ENCODE results near the gene P2RY12. TPM values are rescaled to one million over a fixed set of nuclear protein-coding genes. Genes with fewer than 3 reads are reported as not detected.

P2RY12 gene
- total and polyA plus RNA-seq, 5 donors from 2014 or later = 1.9 TPM; not detected in 4

GRCh38 chr3:151403246-151403645, 18.7 kb upstream of the P2RY12 start:
- H3K9me3 ChIP-seq (ENCODE audit: control insufficient read depth in 2 of 2, low read length in 2 of 2) = no peaks in the 10 kb centered on the region
- DNase-seq (no peak), ATAC-seq (ENCODE audit: low read depth in 2 of 2) (no peak)
- H3K27ac Mint-ChIP-seq = no peak overlapping the region
- H3K4me1 ChIP-seq (ENCODE audit: control insufficient read depth, insufficient read depth, low read length, poor library complexity, severe bottlenecking) = no peaks in the 10 kb centered on the region
- no peak overlapping the region for H3K27ac ChIP-seq (ENCODE audit: insufficient read depth, low read length, poor library complexity, severe bottlenecking)
- H3K4me3 Mint-ChIP-seq = no peak overlapping the region
- no peaks in the 10 kb centered on the region for H3K4me1 Mint-ChIP-seq
- H3K9me3 Mint-ChIP-seq = no peaks in the 10 kb centered on the region
- H3K36me3 ChIP-seq (ENCODE audit: control insufficient read depth, insufficient read depth, low read length) = no peaks in the 10 kb centered on the region
- no peaks in the 10 kb centered on the region for H3K27me3 Mint-ChIP-seq
- no peaks in the 10 kb centered on the region for H3K36me3 Mint-ChIP-seq
- no peak overlapping the region for H3K4me3 ChIP-seq (ENCODE audit: low read depth, low read length)
- no peaks in the 10 kb centered on the region for H3K27me3 ChIP-seq (ENCODE audit: control insufficient read depth, insufficient read depth, low read length)

DNA sequence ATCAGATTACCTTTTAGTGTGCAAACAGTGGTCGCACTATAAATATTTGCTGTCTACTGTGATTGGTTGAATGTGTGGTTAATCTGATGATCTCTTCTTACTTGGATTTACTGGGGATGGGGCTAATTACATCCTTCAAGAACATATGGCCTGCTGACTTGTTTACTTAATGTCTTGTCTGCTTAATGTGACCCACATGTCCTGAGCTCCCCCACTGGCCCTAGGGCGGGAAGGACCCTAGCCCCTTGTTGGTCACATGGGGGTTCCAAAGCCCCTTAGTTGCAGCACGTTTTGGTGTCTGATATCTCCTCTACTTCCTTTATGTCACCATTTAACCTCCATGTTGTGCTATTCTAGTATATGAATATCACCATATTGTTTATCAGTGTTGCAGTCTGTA, 17.8 kb upstream of the P2RY12 start:
- H3K9me3 Mint-ChIP-seq = no peaks in the 10 kb centered on the region
- no peaks in the 10 kb centered on the region for H3K27me3 Mint-ChIP-seq
- H3K36me3 Mint-ChIP-seq = no peaks in the 10 kb centered on the region
- H3K36me3 ChIP-seq (ENCODE audit: control insufficient read depth, insufficient read depth, low read length) = no peaks in the 10 kb centered on the region
- no peaks in the 10 kb centered on the region for H3K9me3 ChIP-seq (ENCODE audit: control insufficient read depth in 2 of 2, low read length in 2 of 2)
- H3K4me1 Mint-ChIP-seq = no peaks in the 10 kb centered on the region
- H3K27me3 ChIP-seq (ENCODE audit: control insufficient read depth, insufficient read depth, low read length) = no peaks in the 10 kb centered on the region
- no peak overlapping the region for H3K27ac ChIP-seq (ENCODE audit: insufficient read depth, low read length, poor library complexity, severe bottlenecking)
- no peak for DNase-seq
- H3K4me3 ChIP-seq (ENCODE audit: low read depth, low read length) = no peak overlapping the region
- ATAC-seq (ENCODE audit: low read depth in 2 of 2) = no peak
- no peak overlapping the region for H3K4me3 Mint-ChIP-seq
- no peak overlapping the region for H3K27ac Mint-ChIP-seq
- H3K4me1 ChIP-seq (ENCODE audit: control insufficient read depth, insufficient read depth, low read length, poor library complexity, severe bottlenecking) = no peaks in the 10 kb centered on the region

DNA sequence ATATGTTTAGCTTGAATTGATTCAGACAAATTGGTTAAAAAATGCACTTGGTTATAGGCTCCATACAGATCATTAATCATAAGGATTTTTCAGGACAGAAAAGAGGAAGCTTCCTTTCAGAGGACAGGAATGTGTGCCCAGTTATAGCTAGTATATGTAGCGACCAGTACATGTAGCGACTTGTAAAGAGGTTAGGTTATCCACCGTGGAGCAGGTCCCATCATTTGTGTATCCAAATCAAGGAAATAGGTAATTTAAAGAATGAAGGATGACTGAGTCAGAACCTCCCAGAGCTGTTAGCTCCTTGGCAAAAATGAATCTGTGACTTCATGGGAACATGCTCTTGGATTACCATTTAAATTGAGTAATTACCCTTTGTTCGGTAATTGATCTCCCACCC, 15.8 kb upstream of the P2RY12 start:
- Mint-ChIP-seq H3K4me1 (no peaks in the 10 kb centered on the region), H3K27ac (no peak overlapping the region), H3K4me3 (no peak overlapping the region), H3K27me3 (no peaks in the 10 kb centered on the region), H3K9me3 (peaks cover 0 to 2% (median 0%) of the 10 kb centered on the region in 7 donors), H3K36me3 (no peaks in the 10 kb centered on the region)
- no peaks in the 10 kb centered on the region for H3K36me3 ChIP-seq (ENCODE audit: control insufficient read depth, insufficient read depth, low read length)
- no peak overlapping the region for H3K27ac ChIP-seq (ENCODE audit: insufficient read depth, low read length, poor library complexity, severe bottlenecking)
- H3K27me3 ChIP-seq (ENCODE audit: control insufficient read depth, insufficient read depth, low read length) = no peaks in the 10 kb centered on the region
- ATAC-seq (ENCODE audit: low read depth in 2 of 2) (no peak), DNase-seq (no peak)
- no peaks in the 10 kb centered on the region for H3K9me3 ChIP-seq (ENCODE audit: control insufficient read depth in 2 of 2, low read length in 2 of 2)
- H3K4me3 ChIP-seq (ENCODE audit: low read depth, low read length) = no peak overlapping the region
- no peaks in the 10 kb centered on the region for H3K4me1 ChIP-seq (ENCODE audit: control insufficient read depth, insufficient read depth, low read length, poor library complexity, severe bottlenecking)

DNA sequence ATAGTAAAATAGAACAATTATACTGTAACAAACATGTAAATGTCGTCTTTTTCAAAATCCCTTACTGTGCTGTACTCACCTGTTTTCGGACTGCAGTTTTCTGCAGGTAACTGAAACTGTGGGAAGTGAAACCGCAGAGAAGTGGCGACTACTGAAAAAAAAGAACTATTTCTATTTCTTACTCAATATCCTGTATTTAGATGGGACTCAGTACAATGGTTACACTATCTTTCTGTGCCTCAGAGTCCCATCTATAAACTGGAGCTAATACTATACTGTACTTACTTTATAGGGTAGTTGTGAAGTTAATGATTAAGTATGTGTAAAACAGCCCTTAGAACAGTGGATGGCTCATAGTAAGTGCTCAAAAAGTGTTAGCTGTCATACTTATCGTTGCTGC, 14.3 kb upstream of the P2RY12 start:
- Mint-ChIP-seq H3K4me3 (no peak overlapping the region), H3K27me3 (no peaks in the 10 kb centered on the region), H3K36me3 (no peaks in the 10 kb centered on the region), H3K27ac (no peak overlapping the region), H3K9me3 (peaks cover 0 to 2% (median 0%) of the 10 kb centered on the region in 7 donors), H3K4me1 (no peaks in the 10 kb centered on the region)
- H3K27ac ChIP-seq (ENCODE audit: insufficient read depth, low read length, poor library complexity, severe bottlenecking) = no peak overlapping the region
- no peaks in the 10 kb centered on the region for H3K36me3 ChIP-seq (ENCODE audit: control insufficient read depth, insufficient read depth, low read length)
- no peak overlapping the region for H3K4me3 ChIP-seq (ENCODE audit: low read depth, low read length)
- no peak for DNase-seq
- no peaks in the 10 kb centered on the region for H3K4me1 ChIP-seq (ENCODE audit: control insufficient read depth, insufficient read depth, low read length, poor library complexity, severe bottlenecking)
- H3K27me3 ChIP-seq (ENCODE audit: control insufficient read depth, insufficient read depth, low read length) = peaks cover 4% of the 10 kb centered on the region
- ATAC-seq (ENCODE audit: low read depth in 2 of 2) = no peak
- no peaks in the 10 kb centered on the region for H3K9me3 ChIP-seq (ENCODE audit: control insufficient read depth in 2 of 2, low read length in 2 of 2)

DNA sequence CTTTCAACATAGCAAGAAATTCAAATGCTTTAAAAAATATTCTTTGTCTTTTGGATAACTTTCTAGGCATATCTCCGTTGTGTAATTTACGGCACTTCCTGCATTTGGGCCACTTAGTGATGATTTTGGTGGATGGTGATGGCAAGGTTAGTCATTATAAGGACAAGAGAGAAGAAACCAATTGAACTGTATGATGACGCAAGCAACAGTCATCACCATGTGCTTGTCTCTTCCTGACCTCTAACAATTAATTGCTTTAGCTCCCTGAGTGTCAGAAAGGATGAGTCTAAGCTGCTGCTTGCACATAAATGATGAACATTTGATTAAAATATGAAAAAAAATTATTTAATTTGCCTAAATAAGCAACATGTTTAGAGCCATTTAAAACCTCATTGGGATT, 11.3 kb upstream of the P2RY12 start:
- no peaks in the 10 kb centered on the region for H3K4me1 ChIP-seq (ENCODE audit: control insufficient read depth, insufficient read depth, low read length, poor library complexity, severe bottlenecking)
- Mint-ChIP-seq H3K4me1 (no peaks in the 10 kb centered on the region), H3K36me3 (no peaks in the 10 kb centered on the region), H3K27ac (no peak overlapping the region), H3K4me3 (no peak overlapping the region), H3K9me3 (peaks cover 0 to 2% (median 0%) of the 10 kb centered on the region in 7 donors), H3K27me3 (peaks cover 5% of the 10 kb centered on the region)
- H3K27ac ChIP-seq (ENCODE audit: insufficient read depth, low read length, poor library complexity, severe bottlenecking) = no peak overlapping the region
- no peaks in the 10 kb centered on the region for H3K36me3 ChIP-seq (ENCODE audit: control insufficient read depth, insufficient read depth, low read length)
- ATAC-seq (ENCODE audit: low read depth in 2 of 2) (no peak), DNase-seq (no peak)
- peaks cover 4% of the 10 kb centered on the region for H3K27me3 ChIP-seq (ENCODE audit: control insufficient read depth, insufficient read depth, low read length)
- no peaks in the 10 kb centered on the region for H3K9me3 ChIP-seq (ENCODE audit: control insufficient read depth in 2 of 2, low read length in 2 of 2)
- H3K4me3 ChIP-seq (ENCODE audit: low read depth, low read length) = no peak overlapping the region

DNA sequence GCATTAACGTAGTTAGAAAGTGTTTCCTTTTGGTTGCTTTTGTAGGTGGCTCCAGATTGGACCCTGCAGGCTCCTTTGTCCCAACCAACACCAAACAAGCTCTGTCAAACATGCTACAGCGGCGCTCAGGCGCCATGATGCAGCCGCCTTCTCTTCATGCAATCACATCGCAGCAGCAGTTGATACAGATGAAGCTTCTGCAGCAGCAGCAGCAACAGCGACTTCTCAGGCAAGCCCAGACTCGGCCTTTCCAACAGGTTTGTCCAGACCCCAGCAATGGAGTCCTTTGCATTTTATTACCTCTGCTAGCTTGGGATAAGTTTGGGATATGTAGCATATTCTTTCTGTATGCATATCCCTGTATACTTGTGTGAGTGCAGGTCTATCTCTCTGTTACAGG, 10.1 kb upstream of the P2RY12 start:
- H3K4me3 Mint-ChIP-seq = no peak overlapping the region
- peaks cover 4% of the 10 kb centered on the region for H3K27me3 ChIP-seq (ENCODE audit: control insufficient read depth, insufficient read depth, low read length)
- H3K27ac Mint-ChIP-seq = no peak overlapping the region
- ATAC-seq (ENCODE audit: low read depth in 2 of 2) = no peak
- no peak overlapping the region for H3K4me3 ChIP-seq (ENCODE audit: low read depth, low read length)
- H3K9me3 ChIP-seq (ENCODE audit: control insufficient read depth in 2 of 2, low read length in 2 of 2) = no peaks in the 10 kb centered on the region
- peaks cover 0 to 2% (median 0%) of the 10 kb centered on the region in 7 donors for H3K9me3 Mint-ChIP-seq
- H3K36me3 Mint-ChIP-seq = no peaks in the 10 kb centered on the region
- H3K36me3 ChIP-seq (ENCODE audit: control insufficient read depth, insufficient read depth, low read length) = no peaks in the 10 kb centered on the region
- no peak for DNase-seq
- no peaks in the 10 kb centered on the region for H3K4me1 ChIP-seq (ENCODE audit: control insufficient read depth, insufficient read depth, low read length, poor library complexity, severe bottlenecking)
- H3K27me3 Mint-ChIP-seq = peaks cover 5% of the 10 kb centered on the region
- no peak overlapping the region for H3K27ac ChIP-seq (ENCODE audit: insufficient read depth, low read length, poor library complexity, severe bottlenecking)
- H3K4me1 Mint-ChIP-seq = no peaks in the 10 kb centered on the region

- Mint-ChIP-seq H3K4me3 (no peak overlapping the region), H3K36me3 (no peaks in the 10 kb centered on the region), H3K4me1 (no peaks in the 10 kb centered on the region), H3K27ac (no peak overlapping the region), H3K27me3 (peaks cover 9% of the 10 kb centered on the region), H3K9me3 (peaks cover 0 to 4% (median 0%) of the 10 kb centered on the region in 7 donors)
- DNase-seq (no peak), ATAC-seq (ENCODE audit: low read depth in 2 of 2) (no peak)
- peaks cover 4% of the 10 kb centered on the region for H3K27me3 ChIP-seq (ENCODE audit: control insufficient read depth, insufficient read depth, low read length)
- no peak overlapping the region for H3K4me3 ChIP-seq (ENCODE audit: low read depth, low read length)
- H3K4me1 ChIP-seq (ENCODE audit: control insufficient read depth, insufficient read depth, low read length, poor library complexity, severe bottlenecking) = no peaks in the 10 kb centered on the region
- no peaks in the 10 kb centered on the region for H3K36me3 ChIP-seq (ENCODE audit: control insufficient read depth, insufficient read depth, low read length)
- no peaks in the 10 kb centered on the region for H3K9me3 ChIP-seq (ENCODE audit: control insufficient read depth in 2 of 2, low read length in 2 of 2)
- no peak overlapping the region for H3K27ac ChIP-seq (ENCODE audit: insufficient read depth, low read length, poor library complexity, severe bottlenecking)
Observed at GRCh38 chr3:151393941-151394340, 9.4 kb upstream of the P2RY12 start.

DNA sequence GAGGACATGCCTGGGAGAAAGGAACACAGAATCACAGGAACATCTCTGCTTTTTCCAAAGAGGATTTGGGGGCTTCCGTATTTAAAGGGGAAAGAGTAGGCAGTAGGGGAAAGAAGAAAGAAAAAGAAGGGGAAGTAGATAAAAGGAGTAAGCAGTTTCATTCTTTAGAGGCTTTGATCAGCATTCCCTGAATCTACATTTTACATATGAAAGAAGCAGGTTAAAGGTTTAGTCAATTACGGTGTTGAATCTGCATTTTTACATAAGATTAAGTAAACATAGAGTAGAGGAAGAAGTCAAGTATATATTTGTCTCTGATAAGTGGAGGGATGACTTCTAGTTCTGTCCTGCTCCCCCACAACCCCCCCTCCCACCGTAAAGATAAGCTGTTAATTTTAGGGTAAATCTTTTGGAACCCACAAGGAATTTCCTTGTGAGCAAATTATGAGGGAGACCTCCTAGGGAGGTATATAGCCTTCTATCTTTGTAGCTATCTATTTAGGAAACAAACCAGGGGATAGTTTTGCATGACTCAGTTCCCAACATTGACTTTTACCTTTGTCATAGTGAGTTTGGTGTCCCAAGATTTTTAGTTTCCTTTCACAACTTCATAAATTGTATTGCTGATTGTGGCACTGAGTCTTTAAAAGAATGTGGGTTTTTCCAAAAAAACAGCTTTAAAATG, 8.7 kb upstream of the P2RY12 start:
- Histone ChIP-seq H3K4me3 (ENCODE audit: low read depth, low read length) (no peak overlapping the region), H3K9me3 (ENCODE audit: control insufficient read depth in 2 of 2, low read length in 2 of 2) (no peaks in the 10 kb centered on the region), H3K4me1 (ENCODE audit: control insufficient read depth, insufficient read depth, low read length, poor library complexity, severe bottlenecking) (no peaks in the 10 kb centered on the region), H3K27ac (ENCODE audit: insufficient read depth, low read length, poor library complexity, severe bottlenecking) (no peak overlapping the region), H3K27me3 (ENCODE audit: control insufficient read depth, insufficient read depth, low read length) (peaks cover 4% of the 10 kb centered on the region), H3K36me3 (ENCODE audit: control insufficient read depth, insufficient read depth, low read length) (no peaks in the 10 kb centered on the region)
- Mint-ChIP-seq H3K4me1 (no peaks in the 10 kb centered on the region), H3K4me3 (no peak overlapping the region), H3K9me3 (peaks cover 0 to 4% (median 0%) of the 10 kb centered on the region in 7 donors), H3K27me3 (peaks cover 9% of the 10 kb centered on the region), H3K27ac (no peak overlapping the region), H3K36me3 (no peaks in the 10 kb centered on the region)
- no peak for ATAC-seq (ENCODE audit: low read depth in 2 of 2)
- DNase-seq = no peak
